Measurements from ENCODE around the gene GPR87.

GPR87 gene

DNA sequence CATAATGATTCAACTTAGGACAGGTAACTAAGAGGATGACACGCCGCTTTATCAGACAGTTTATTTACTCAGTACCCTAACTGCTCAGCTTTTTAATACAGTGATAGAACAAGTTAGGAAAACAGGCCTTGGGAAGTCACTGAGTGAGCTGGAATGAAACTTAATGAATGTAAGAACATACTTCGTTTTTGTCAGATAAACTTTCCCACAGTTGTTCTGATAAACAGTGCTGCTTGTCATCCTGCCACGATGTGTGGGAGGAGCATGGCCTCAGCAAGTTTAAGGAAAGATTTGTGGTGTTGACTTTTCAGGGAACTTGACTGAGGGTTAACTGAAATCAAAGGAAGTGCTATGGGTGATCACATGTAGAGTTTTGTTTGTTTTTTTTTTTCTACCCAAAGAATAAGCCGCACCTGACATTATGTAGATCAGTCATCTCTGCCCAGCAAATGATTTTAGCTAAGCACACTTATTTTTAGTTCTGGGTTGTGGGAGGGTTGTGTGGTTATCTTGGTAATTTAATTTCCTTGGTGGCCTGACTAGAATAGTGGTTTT, 32.6 kb downstream of the GPR87 start:
- H3K9me3 ChIP-seq (ENCODE audit: low read depth, low read length) = no peaks in the 10 kb centered on the region
- H3K9ac ChIP-seq (ENCODE audit: insufficient read length) = no peak overlapping the region
- no peak overlapping the region for H3K4me3 ChIP-seq
- DNase-seq (ENCODE audit: low read depth, low spot score) = no peak
- H3K27ac ChIP-seq = no peak overlapping the region
- H3K36me3 ChIP-seq (ENCODE audit: insufficient read depth, low read length) = no peaks in the 10 kb centered on the region
- no peak for TF ChIP-seq EZH2 (IDR thresholded peaks at IDR 0.05)
- no peak for TF ChIP-seq FOXP2 (optimal IDR thresholded peaks at IDR 0.05; ENCODE audit: control extremely low read depth, extremely low read length, insufficient read depth)
- no peak for TF ChIP-seq POLR2AphosphoS5 (IDR thresholded peaks at IDR 0.05; ENCODE audit: borderline replicate concordance, low read depth, low read length)

- DNase-seq (ENCODE audit: low read depth, low spot score) = no peak
- no peak for TF ChIP-seq FOXP2 (optimal IDR thresholded peaks at IDR 0.05; ENCODE audit: control extremely low read depth, extremely low read length, insufficient read depth)
- TF ChIP-seq EZH2 (IDR thresholded peaks at IDR 0.05) = no peak
- TF ChIP-seq POLR2AphosphoS5 (IDR thresholded peaks at IDR 0.05; ENCODE audit: borderline replicate concordance, low read depth, low read length) = no peak
- Histone ChIP-seq H3K4me3 (no peak overlapping the region), H3K36me3 (ENCODE audit: insufficient read depth, low read length) (no peaks in the 10 kb centered on the region), H3K27ac (no peak overlapping the region), H3K9me3 (ENCODE audit: low read depth, low read length) (no peaks in the 10 kb centered on the region), H3K9ac (ENCODE audit: insufficient read length) (no peak overlapping the region)
Observed at GRCh38 chr3:151283387-151283786, 33.2 kb downstream of the GPR87 start.

GRCh38 chr3:151282921-151283320, 33.7 kb downstream of the GPR87 start:
- Histone ChIP-seq H3K27ac (no peak overlapping the region), H3K36me3 (ENCODE audit: insufficient read depth, low read length) (no peaks in the 10 kb centered on the region), H3K4me3 (no peak overlapping the region), H3K9ac (ENCODE audit: insufficient read length) (no peak overlapping the region), H3K9me3 (ENCODE audit: low read depth, low read length) (no peaks in the 10 kb centered on the region)
- DNase-seq (ENCODE audit: low read depth, low spot score) = peak; percentile 50
- no peak for TF ChIP-seq FOXP2 (optimal IDR thresholded peaks at IDR 0.05; ENCODE audit: control extremely low read depth, extremely low read length, insufficient read depth)
- no peak for TF ChIP-seq EZH2 (IDR thresholded peaks at IDR 0.05)
- no peak for TF ChIP-seq POLR2AphosphoS5 (IDR thresholded peaks at IDR 0.05; ENCODE audit: borderline replicate concordance, low read depth, low read length)

GRCh38 chr3:151281671-151282324, 34.8 kb downstream of the GPR87 start:
- H3K9me3 ChIP-seq (ENCODE audit: low read depth, low read length) = no peaks in the 10 kb centered on the region
- H3K27ac ChIP-seq = no peak overlapping the region
- H3K4me3 ChIP-seq = no peak overlapping the region
- TF ChIP-seq EZH2 (IDR thresholded peaks at IDR 0.05) = no peak
- no peak for TF ChIP-seq POLR2AphosphoS5 (IDR thresholded peaks at IDR 0.05; ENCODE audit: borderline replicate concordance, low read depth, low read length)
- TF ChIP-seq FOXP2 (optimal IDR thresholded peaks at IDR 0.05; ENCODE audit: control extremely low read depth, extremely low read length, insufficient read depth) = no peak
- H3K9ac ChIP-seq (ENCODE audit: insufficient read length) = no peak overlapping the region
- DNase-seq (ENCODE audit: low read depth, low spot score) = no peak
- no peaks in the 10 kb centered on the region for H3K36me3 ChIP-seq (ENCODE audit: insufficient read depth, low read length)

GRCh38 chr3:151278230-151278629, 38.4 kb downstream of the GPR87 start, which contains the start of gene P2RY14:
Gene P2RY14 (minus strand): TSS chr3:151278542. CDS start chr3:151214316, 64,226 bp downstream.
- H3K9me3 ChIP-seq (ENCODE audit: low read depth, low read length) = no peaks in the 10 kb centered on the region
- no peak within 1 kb of the TSS for H3K27ac ChIP-seq
- H3K9ac ChIP-seq (ENCODE audit: insufficient read length) = no peak within 1 kb of the TSS
- TF ChIP-seq FOXP2 (optimal IDR thresholded peaks at IDR 0.05; ENCODE audit: control extremely low read depth, extremely low read length, insufficient read depth) = no peak
- TF ChIP-seq POLR2AphosphoS5 (IDR thresholded peaks at IDR 0.05; ENCODE audit: borderline replicate concordance, low read depth, low read length) = no peak
- TF ChIP-seq EZH2 (IDR thresholded peaks at IDR 0.05) = no peak
- DNase-seq (ENCODE audit: low read depth, low spot score) = no peak
- H3K36me3 ChIP-seq (ENCODE audit: insufficient read depth, low read length) = no peaks in the 10 kb centered on the region
- H3K4me3 ChIP-seq = no peak within 1 kb of the TSS

DNA sequence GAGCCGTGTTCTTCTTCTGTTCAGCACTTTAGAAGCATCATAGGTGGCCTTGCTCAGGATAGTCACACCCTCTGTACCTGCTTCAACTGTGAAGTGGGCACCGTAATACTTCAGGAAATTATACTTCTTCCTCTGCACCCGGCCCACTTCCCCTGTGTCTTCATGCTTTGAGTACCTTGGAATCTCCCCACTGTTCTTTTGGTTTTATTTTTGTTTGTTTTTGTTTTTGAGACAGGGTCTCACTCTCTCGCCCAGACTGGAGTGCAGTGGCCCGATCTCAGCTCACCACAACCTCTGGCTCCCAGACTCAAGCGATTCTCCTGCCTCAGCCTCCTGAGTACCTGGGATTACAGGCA, 40.0 kb downstream of the GPR87 start:
- DNase-seq (ENCODE audit: low read depth, low spot score) = no peak
- Histone ChIP-seq H3K9me3 (ENCODE audit: low read depth, low read length) (no peaks in the 10 kb centered on the region), H3K36me3 (ENCODE audit: insufficient read depth, low read length) (no peaks in the 10 kb centered on the region), H3K4me3 (no peak overlapping the region), H3K9ac (ENCODE audit: insufficient read length) (no peak overlapping the region), H3K27ac (no peak overlapping the region)
- TF ChIP-seq POLR2AphosphoS5 (IDR thresholded peaks at IDR 0.05; ENCODE audit: borderline replicate concordance, low read depth, low read length) = no peak
- TF ChIP-seq FOXP2 (optimal IDR thresholded peaks at IDR 0.05; ENCODE audit: control extremely low read depth, extremely low read length, insufficient read depth) = no peak
- no peak for TF ChIP-seq EZH2 (IDR thresholded peaks at IDR 0.05)

- Histone ChIP-seq H3K9me3 (ENCODE audit: low read depth, low read length) (no peaks in the 10 kb centered on the region), H3K9ac (ENCODE audit: insufficient read length) (no peak overlapping the region), H3K4me3 (no peak overlapping the region), H3K27ac (no peak overlapping the region), H3K36me3 (ENCODE audit: insufficient read depth, low read length) (no peaks in the 10 kb centered on the region)
- no peak for DNase-seq (ENCODE audit: low read depth, low spot score)
- TF ChIP-seq FOXP2 (optimal IDR thresholded peaks at IDR 0.05; ENCODE audit: control extremely low read depth, extremely low read length, insufficient read depth) (no peak), EZH2 (IDR thresholded peaks at IDR 0.05) (no peak), POLR2AphosphoS5 (IDR thresholded peaks at IDR 0.05; ENCODE audit: borderline replicate concordance, low read depth, low read length) (no peak)
Observed at GRCh38 chr3:151276038-151276686, 40.5 kb downstream of the GPR87 start.

DNA sequence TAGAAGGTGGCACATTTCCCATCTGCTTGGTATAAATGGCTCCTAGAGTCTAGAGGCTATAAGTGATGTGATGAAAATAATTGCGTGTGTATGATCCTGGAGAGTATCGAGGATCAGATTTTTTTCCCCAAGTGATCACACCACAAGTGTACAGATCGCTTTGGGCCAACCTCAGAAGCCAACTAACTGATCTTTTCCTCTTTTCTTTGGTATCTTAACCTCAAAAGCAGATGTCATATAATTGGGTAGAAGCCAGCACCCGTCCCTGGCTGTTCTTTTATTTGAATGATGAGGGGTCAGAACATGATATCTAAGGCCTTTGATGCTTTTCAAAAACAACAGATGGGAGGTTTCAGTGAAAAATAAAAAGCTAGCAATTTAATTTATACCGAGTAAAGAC, 41.5 kb downstream of the GPR87 start:
- H3K36me3 ChIP-seq (ENCODE audit: insufficient read depth, low read length) = no peaks in the 10 kb centered on the region
- no peak for TF ChIP-seq FOXP2 (optimal IDR thresholded peaks at IDR 0.05; ENCODE audit: control extremely low read depth, extremely low read length, insufficient read depth)
- no peak for TF ChIP-seq EZH2 (IDR thresholded peaks at IDR 0.05)
- TF ChIP-seq POLR2AphosphoS5 (IDR thresholded peaks at IDR 0.05; ENCODE audit: borderline replicate concordance, low read depth, low read length) = no peak
- H3K27ac ChIP-seq = no peak overlapping the region
- no peaks in the 10 kb centered on the region for H3K9me3 ChIP-seq (ENCODE audit: low read depth, low read length)
- no peak overlapping the region for H3K9ac ChIP-seq (ENCODE audit: insufficient read length)
- H3K4me3 ChIP-seq = no peak overlapping the region
- DNase-seq (ENCODE audit: low read depth, low spot score) = no peak
